T-cell (primary cell): ENCODE data around the gene FAM83E. TPM values are rescaled to one million over a fixed set of nuclear protein-coding genes. Genes with fewer than 3 reads are reported as not detected.
"Not testable (repeated sequence)": the region's sequence is repeated elsewhere in the genome, so short reads cannot be mapped to it uniquely, and the experiment has no call there.

Experiments
- ATAC-seq, 4 experiments: fragments of 200-7000 bp in 3 of 4; fragments of 150-1000 bp in 1 of 4; cut with Tn5 transposase; replicated peaks in 1 of 4; 1 replicate in 3 of 4; 2 replicates in 1 of 4; pipeline ENCODE4 v1.10.0; 2021; ENCODE audit warnings: moderate library complexity in 3 of 4, mild to moderate bottlenecking in 2 of 4, moderate number of reproducible peaks in 1 of 4
- CTCF ChIA-PET, 2 donors: fragments of 300-600 bp; sonication (Branson Sonifier 250); formaldehyde crosslinking; loops; one replicate each; lab custom pipeline; 2022; ENCODE audit warnings: antibody characterized with exemption in 2 of 2; lab: Charles Lee
- POLR2A ChIA-PET, 2 donors: fragments of 300-600 bp; sonication (Branson Sonifier 250); formaldehyde crosslinking; loops; one replicate each; lab custom pipeline; 2022; ENCODE audit warnings: antibody characterized with exemption in 2 of 2; lab: Charles Lee
- DNase-seq, 35 experiments: peaks; one replicate each; pipeline versions ENCODE4 v3.0.0 to v3.0.0-alpha.2; 2013 to 2023
- H3K27ac ChIP-seq: one replicate; pipeline ENCODE4 v1.5.1; 2013; ENCODE audit warnings: low read length
- H3K27me3 ChIP-seq, 2 experiments: replicated peaks in 1 of 2; 1 replicate in 1 of 2; 2 replicates in 1 of 2; pipeline versions ENCODE4 v1.6.1 to v1.7.0; 2013; ENCODE audit warnings: low read length in 1 of 2, mixed read lengths in 1 of 2; ENCODE audit not compliant: control insufficient read depth in 2 of 2, insufficient read depth in 2 of 2; ENCODE audit errors: extremely low read depth in 1 of 2
- H3K36me3 ChIP-seq, 2 donors: 1 replicate in 1 of 2; 2 replicates in 1 of 2; pipeline versions ENCODE4 v1.6.1 to v1.7.0; 2013; ENCODE audit warnings: low read length in 1 of 2; ENCODE audit not compliant: control insufficient read depth in 2 of 2, insufficient read depth in 1 of 2; ENCODE audit errors: extremely low read depth in 1 of 2
- H3K4me1 ChIP-seq, 2 experiments: 1 replicate in 1 of 2; 2 replicates in 1 of 2; pipeline versions ENCODE4 v1.6.1 to v1.7.0; 2013; ENCODE audit warnings: low read length in 2 of 2, mixed read lengths in 1 of 2; ENCODE audit not compliant: insufficient read depth in 2 of 2, control insufficient read depth in 1 of 2; ENCODE audit errors: extremely low read depth in 1 of 2
- H3K4me3 ChIP-seq, 2 donors: 1 replicate in 1 of 2; 2 replicates in 1 of 2; pipeline versions ENCODE4 v1.5.1 to v1.7.0; 2013; ENCODE audit warnings: mild to moderate bottlenecking in 2 of 2, low read length in 1 of 2, moderate library complexity in 1 of 2; ENCODE audit not compliant: control insufficient read depth in 1 of 2; ENCODE audit errors: extremely low read depth in 1 of 2
- H3K9me3 ChIP-seq: 2 replicates; pipeline ENCODE4 v1.7.0; 2013
- H3K27ac Mint-ChIP-seq, 2 donors: one replicate each; pipeline ENCODE4 v1.8.0; 2020 to 2021; ENCODE audit warnings: mild to moderate bottlenecking in 2 of 2, mixed read lengths in 2 of 2
- H3K27me3 Mint-ChIP-seq, 2 donors: one replicate each; pipeline ENCODE4 v1.8.0; 2021 to 2022; ENCODE audit warnings: mixed read lengths in 2 of 2
- H3K36me3 Mint-ChIP-seq: one replicate; pipeline ENCODE4 v1.8.0; 2021; ENCODE audit warnings: mixed read lengths
- H3K4me1 Mint-ChIP-seq, 3 donors: one replicate each; pipeline ENCODE4 v1.8.0; 2020 to 2022; ENCODE audit warnings: mixed read lengths in 3 of 3, mild to moderate bottlenecking in 1 of 3
- H3K4me3 Mint-ChIP-seq, 3 donors: one replicate each; pipeline ENCODE4 v1.8.0; 2020 to 2022; ENCODE audit warnings: mild to moderate bottlenecking in 3 of 3, mixed read lengths in 3 of 3, moderate library complexity in 3 of 3
- H3K9me3 Mint-ChIP-seq, 3 donors: one replicate each; pipeline ENCODE4 v1.8.0; 2020 to 2022; ENCODE audit warnings: mixed read lengths in 3 of 3
- WGBS: methylation state at CpG from one replicate; pipeline ENCODE4 v1.1.5; 2013; ENCODE audit warnings: missing lambda C conversion rate; ENCODE audit not compliant: insufficient coverage; 5-methylcytosine and 5-hydroxymethylcytosine counted together
- total RNA-seq, 35 experiments: library from RNA in 6 of 35; stranded (reverse) in 6 of 35; fragments of 120-200 nt in 1 of 35; gene quantifications; one replicate each; pipeline versions ENCODE4 v1.2.1 to v1.2.4 and lab custom pipeline; 2013 to 2026

Gene FAM83E
- total RNA-seq, 5 donors from 2014 or later (not counting 1 experiment from before 2014, with no cell fraction given) = 2.3 to 3.0 (median 2.7) TPM; not detected in 1

- WGBS = no CpG with 5 or more reads among the region's 3 CpGs
- Histone ChIP-seq H3K4me1 (peaks cover 0 to under 1% of the 10 kb centered on the region in 2 experiments), H3K4me3 (no peak overlapping the region), H3K27me3 (peaks cover 0 to 3% of the 10 kb centered on the region in 2 experiments), H3K9me3 (no peaks in the 10 kb centered on the region), H3K36me3 (peaks cover 0 to 2% of the 10 kb centered on the region in 2 donors), H3K27ac (no peak overlapping the region)
- DNase-seq (no peak), ATAC-seq (no peak)
- Mint-ChIP-seq H3K36me3 (no peaks in the 10 kb centered on the region), H3K27ac (no peak overlapping the region), H3K27me3 (peaks cover 0 to 4% of the 10 kb centered on the region in 2 donors), H3K4me3 (no peak overlapping the region), H3K4me1 (peaks cover 0 to under 1% (median 0%) of the 10 kb centered on the region in 3 donors), H3K9me3 (no peaks in the 10 kb centered on the region)
- ChIA-PET POLR2A (no interaction called here), CTCF (interaction anchor here in 1 of 2 donors (0.5 kb wide), 1 partner anchor 616 kb away, joined by 3 read pairs; no protein-coding TSS in a partner anchor)
These were observed 36.0 kb downstream of the FAM83E start for GRCh38 chr19:48578891-48579290.

- 92% methylated on average over 4 of the region's 7 CpGs for WGBS
- H3K9me3 Mint-ChIP-seq, POLR2A ChIA-PET, H3K27me3 Mint-ChIP-seq, CTCF ChIA-PET, ATAC-seq, H3K4me3 Mint-ChIP-seq, H3K27ac Mint-ChIP-seq, H3K27ac ChIP-seq, H3K36me3 Mint-ChIP-seq, H3K36me3 ChIP-seq, H3K4me1 ChIP-seq, DNase-seq, H3K4me1 Mint-ChIP-seq, H3K9me3 ChIP-seq, H3K27me3 ChIP-seq, H3K4me3 ChIP-seq: not testable (repeated sequence)
These were observed 37.0 kb downstream of the FAM83E start for GRCh38 chr19:48577908-48578307.

- Mint-ChIP-seq H3K27ac (no peak overlapping the region), H3K27me3 (no peaks in the 10 kb centered on the region), H3K9me3 (no peaks in the 10 kb centered on the region), H3K4me1 (peaks cover 0 to 2% (median 2%) of the 10 kb centered on the region in 3 donors), H3K4me3 (no peak overlapping the region), H3K36me3 (no peaks in the 10 kb centered on the region)
- ATAC-seq (no peak), DNase-seq (no peak)
- Histone ChIP-seq H3K27me3 (peaks cover 0 to 3% of the 10 kb centered on the region in 2 experiments), H3K4me3 (no peak overlapping the region), H3K36me3 (peaks cover 0 to 2% of the 10 kb centered on the region in 2 donors), H3K27ac (no peak overlapping the region), H3K4me1 (no peaks in the 10 kb centered on the region), H3K9me3 (no peaks in the 10 kb centered on the region)
- 93% methylated on average over 5 of the region's 23 CpGs for WGBS
- CTCF ChIA-PET = interaction anchor here (0.6 to 0.7 kb wide), 3 partner anchors 62 to 572 kb away, joined by 3 read pairs; no protein-coding TSS in a partner anchor
- POLR2A ChIA-PET = no interaction called here
These were observed 38.8 kb downstream of the FAM83E start for GRCh38 chr19:48575931-48576622.

GRCh38 chr19:48573163-48573505 lies 41.7 kb downstream of the FAM83E start:
- 92% methylated on average over 12 of the region's 12 CpGs for WGBS
- Histone ChIP-seq H3K4me3 (no peak overlapping the region), H3K9me3 (no peaks in the 10 kb centered on the region), H3K4me1 (no peaks in the 10 kb centered on the region), H3K27me3 (peaks cover 0 to 8% of the 10 kb centered on the region in 2 experiments), H3K27ac (no peak overlapping the region), H3K36me3 (no peaks in the 10 kb centered on the region)
- H3K9me3 Mint-ChIP-seq = no peaks in the 10 kb centered on the region
- ChIA-PET POLR2A (no interaction called here), CTCF (no interaction called here)
- H3K27me3 Mint-ChIP-seq = peaks cover 0 to 2% of the 10 kb centered on the region in 2 donors
- no peaks in the 10 kb centered on the region for H3K36me3 Mint-ChIP-seq
- H3K4me3 Mint-ChIP-seq = no peak overlapping the region
- ATAC-seq (no peak), DNase-seq (no peak)
- H3K27ac Mint-ChIP-seq = no peak overlapping the region
- H3K4me1 Mint-ChIP-seq = peaks cover 0 to 2% (median 2%) of the 10 kb centered on the region in 3 donors

GRCh38 chr19:48571378-48572162 lies 43.3 kb downstream of the FAM83E start:
- Mint-ChIP-seq H3K4me3 (no peak overlapping the region), H3K27me3 (peaks cover 6 to 9% of the 10 kb centered on the region in 2 donors), H3K36me3 (no peaks in the 10 kb centered on the region), H3K27ac (no peak overlapping the region), H3K4me1 (peaks cover 0 to 2% (median 2%) of the 10 kb centered on the region in 3 donors), H3K9me3 (no peaks in the 10 kb centered on the region)
- POLR2A ChIA-PET = interaction anchor here in 1 of 2 donors (0.6 kb wide), 1 partner anchor 316 kb away, joined by 3 read pairs; the partner anchor contains the start of gene CARD8
- H3K4me1 ChIP-seq = no peaks in the 10 kb centered on the region
- peaks cover 0 to 7% of the 10 kb centered on the region in 2 experiments for H3K27me3 ChIP-seq
- no peak overlapping the region for H3K4me3 ChIP-seq
- H3K36me3 ChIP-seq = no peaks in the 10 kb centered on the region
- DNase-seq (no peak), ATAC-seq (no peak)
- 79% methylated on average over 4 of the region's 5 CpGs for WGBS
- CTCF ChIA-PET = no interaction called here
- H3K27ac ChIP-seq = no peak overlapping the region
- H3K9me3 ChIP-seq = no peaks in the 10 kb centered on the region

- Mint-ChIP-seq H3K36me3 (no peaks in the 10 kb centered on the region), H3K27ac (no peak overlapping the region), H3K4me3 (no peak overlapping the region), H3K4me1 (peaks cover 0 to 2% (median 2%) of the 10 kb centered on the region in 3 donors), H3K9me3 (no peaks in the 10 kb centered on the region), H3K27me3 (peaks cover 6 to 9% of the 10 kb centered on the region in 2 donors)
- Histone ChIP-seq H3K27me3 (peaks cover 0 to 7% of the 10 kb centered on the region in 2 experiments), H3K36me3 (no peaks in the 10 kb centered on the region), H3K4me3 (no peak overlapping the region), H3K4me1 (no peaks in the 10 kb centered on the region), H3K9me3 (no peaks in the 10 kb centered on the region), H3K27ac (no peak overlapping the region)
- ATAC-seq = no peak
- WGBS = 79% methylated on average over 8 of the region's 11 CpGs
- POLR2A ChIA-PET = no interaction called here
- DNase-seq = no peak
- CTCF ChIA-PET = no interaction called here
These were observed 45.1 kb downstream of the FAM83E start for GRCh38 chr19:48569814-48570213.
